Panc1 (cell line): ENCODE results near the gene RELL1. TPM values are rescaled to one million over a fixed set of nuclear protein-coding genes. Genes with fewer than 3 reads are reported as not detected.

Experiments
- ATAC-seq: fragments of 200-7000 bp; cut with Tn5 transposase; 2 replicates; pipeline ENCODE4 v1.9.1; 2020; ENCODE audit warnings: mild to moderate bottlenecking, moderate library complexity
- BruUV-seq: library from RNA; stranded (reverse); fragments of 400-500 nt; replicated peaks from 2 replicates; lab custom pipeline; 2021; lab: Mats Ljungman, UMichigan
- CTCF ChIA-PET: fragments of 300-600 bp; sonication (Branson Sonifier 250); formaldehyde crosslinking; loops from one replicate; lab custom pipeline; 2022; ENCODE audit warnings: antibody characterized with exemption; lab: Charles Lee
- POLR2A ChIA-PET: fragments of 300-600 bp; sonication (Branson Sonifier 250); formaldehyde crosslinking; loops from one replicate; lab custom pipeline; 2022; ENCODE audit warnings: antibody characterized with exemption; lab: Charles Lee
- DNase-seq: peaks from one replicate; pipeline ENCODE4 v3.0.0-alpha.2; 2010; ENCODE audit warnings: low read depth, low spot score
- H3K27ac ChIP-seq: 2 replicates; pipeline ENCODE4 v1.5.1; 2011; ENCODE audit warnings: mild to moderate bottlenecking, low read length, inconsistent platforms
- H3K27me3 ChIP-seq: fragments of 200-500 bp; sonication (Bioruptor generic); 2 replicates; pipeline ENCODE4 v1.6.0; 2014; ENCODE audit warnings: low read length, inconsistent platforms; ENCODE audit not compliant: control insufficient read depth, insufficient read depth
- H3K36me3 ChIP-seq: fragments of 200-500 bp; sonication (Bioruptor generic); 2 replicates; pipeline ENCODE4 v1.5.1; 2014; ENCODE audit warnings: inconsistent platforms, mild to moderate bottlenecking, low read length, moderate library complexity; ENCODE audit not compliant: control insufficient read depth, insufficient read depth
- H3K4me1 ChIP-seq: 2 replicates; pipeline ENCODE4 v1.5.1; 2011; ENCODE audit warnings: inconsistent platforms, mild to moderate bottlenecking, low read length, moderate library complexity; ENCODE audit not compliant: control insufficient read depth, insufficient read depth
- H3K4me3 ChIP-seq, 2 experiments: 2 replicates each; pipeline ENCODE4 v1.5.1; 2011 to 2012; ENCODE audit warnings: low read depth in 2 of 2, low read length in 2 of 2, mild to moderate bottlenecking in 2 of 2, inconsistent platforms in 1 of 2, moderate library complexity in 1 of 2
- H3K9me3 ChIP-seq: fragments of 200-500 bp; sonication (Bioruptor generic); 2 replicates; pipeline ENCODE4 v1.5.1; 2014; ENCODE audit warnings: low read depth, mild to moderate bottlenecking, inconsistent platforms, low read length, moderate library complexity; ENCODE audit not compliant: control insufficient read depth, insufficient read depth
- POLR2AphosphoS5 ChIP-seq: IDR thresholded peaks from 2 replicates; pipeline ENCODE4 v1.6.1; 2012; ENCODE audit warnings: mild to moderate bottlenecking, low read depth, low read length, moderate library complexity
- SIN3A ChIP-seq: IDR thresholded peaks from 2 replicates; pipeline ENCODE4 v1.6.1; 2012; ENCODE audit warnings: low read depth, mild to moderate bottlenecking, low read length, moderate library complexity, borderline replicate concordance; ENCODE audit not compliant: insufficient read depth
- TCF7L2 ChIP-seq: IDR thresholded peaks from 2 replicates; pipeline ENCODE4 v1.6.1; 2011; ENCODE audit warnings: mild to moderate bottlenecking, low read depth, low read length, inconsistent platforms
- in situ Hi-C: cut with HindIII; loops from 2 replicates; pipeline ENCODE4 v1.10.0; 2016; ENCODE audit warnings: low sequenced_read_pairs, low pct_unique_long_range_greater_than_20kb
- intact Hi-C: fragments of 100-400 bp; cut with micrococcal nuclease; formaldehyde crosslinking; loops from one replicate; pipeline ENCODE4 v1.10.0; 2022; ENCODE audit not compliant: unreplicated experiment
- total RNA-seq: library from RNA; stranded (reverse); gene quantifications from one replicate; pipeline ENCODE4 v1.2.1, GENCODE V29; 2021; ENCODE audit not compliant: unreplicated experiment
- TF ChIP-seq, protein P1 (sequence below): fragments of 450-650 bp; IDR thresholded peaks from 2 replicates; pipeline ENCODE4 v1.5.1; 2017; ENCODE audit warnings: mild to moderate bottlenecking
- TF ChIP-seq, protein P2 (sequence below), 2 experiments: IDR thresholded peaks; 2 replicates each; pipeline ENCODE4 v1.6.1; 2011 to 2012; ENCODE audit warnings: low read depth in 2 of 2, control low read depth in 1 of 2, low read length in 1 of 2, mild to moderate bottlenecking in 1 of 2, moderate library complexity in 1 of 2; ENCODE audit not compliant: insufficient read depth in 1 of 2

The RELL1 gene
- total RNA-seq, 1 experiment from 2014 or later = 29.1 TPM

DNA sequence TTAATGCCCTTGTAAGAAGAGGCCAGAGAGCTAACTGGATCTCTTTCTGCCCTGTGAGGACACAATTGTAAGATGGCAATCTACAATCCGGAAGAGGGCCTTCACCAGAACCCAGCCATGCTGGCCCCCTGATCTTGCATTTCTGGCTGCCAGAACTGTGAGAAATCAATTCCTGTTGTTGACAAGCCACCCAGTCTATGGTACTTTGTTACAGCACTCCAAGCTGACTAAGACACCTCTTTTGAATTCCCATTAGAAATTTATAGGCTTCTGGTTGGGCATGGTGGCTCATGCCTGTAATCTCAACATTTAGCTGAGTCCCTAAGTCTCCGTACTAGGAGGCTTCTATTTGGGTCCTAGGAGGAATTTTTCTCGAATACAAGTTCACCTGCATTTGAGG is 48.8 kb upstream of the RELL1 start:
- Histone ChIP-seq H3K27ac (no peak overlapping the region), H3K4me3 (no peak overlapping the region), H3K27me3 (no peaks in the 10 kb centered on the region), H3K9me3 (no peaks in the 10 kb centered on the region), H3K36me3 (no peaks in the 10 kb centered on the region), H3K4me1 (no peaks in the 10 kb centered on the region)
- TF ChIP-seq SIN3A (no peak), POLR2AphosphoS5 (no peak), TCF7L2 (no peak)
- TF ChIP-seq, protein P1, sequence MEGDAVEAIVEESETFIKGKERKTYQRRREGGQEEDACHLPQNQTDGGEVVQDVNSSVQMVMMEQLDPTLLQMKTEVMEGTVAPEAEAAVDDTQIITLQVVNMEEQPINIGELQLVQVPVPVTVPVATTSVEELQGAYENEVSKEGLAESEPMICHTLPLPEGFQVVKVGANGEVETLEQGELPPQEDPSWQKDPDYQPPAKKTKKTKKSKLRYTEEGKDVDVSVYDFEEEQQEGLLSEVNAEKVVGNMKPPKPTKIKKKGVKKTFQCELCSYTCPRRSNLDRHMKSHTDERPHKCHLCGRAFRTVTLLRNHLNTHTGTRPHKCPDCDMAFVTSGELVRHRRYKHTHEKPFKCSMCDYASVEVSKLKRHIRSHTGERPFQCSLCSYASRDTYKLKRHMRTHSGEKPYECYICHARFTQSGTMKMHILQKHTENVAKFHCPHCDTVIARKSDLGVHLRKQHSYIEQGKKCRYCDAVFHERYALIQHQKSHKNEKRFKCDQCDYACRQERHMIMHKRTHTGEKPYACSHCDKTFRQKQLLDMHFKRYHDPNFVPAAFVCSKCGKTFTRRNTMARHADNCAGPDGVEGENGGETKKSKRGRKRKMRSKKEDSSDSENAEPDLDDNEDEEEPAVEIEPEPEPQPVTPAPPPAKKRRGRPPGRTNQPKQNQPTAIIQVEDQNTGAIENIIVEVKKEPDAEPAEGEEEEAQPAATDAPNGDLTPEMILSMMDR = no peak
- TF ChIP-seq, protein P2, sequence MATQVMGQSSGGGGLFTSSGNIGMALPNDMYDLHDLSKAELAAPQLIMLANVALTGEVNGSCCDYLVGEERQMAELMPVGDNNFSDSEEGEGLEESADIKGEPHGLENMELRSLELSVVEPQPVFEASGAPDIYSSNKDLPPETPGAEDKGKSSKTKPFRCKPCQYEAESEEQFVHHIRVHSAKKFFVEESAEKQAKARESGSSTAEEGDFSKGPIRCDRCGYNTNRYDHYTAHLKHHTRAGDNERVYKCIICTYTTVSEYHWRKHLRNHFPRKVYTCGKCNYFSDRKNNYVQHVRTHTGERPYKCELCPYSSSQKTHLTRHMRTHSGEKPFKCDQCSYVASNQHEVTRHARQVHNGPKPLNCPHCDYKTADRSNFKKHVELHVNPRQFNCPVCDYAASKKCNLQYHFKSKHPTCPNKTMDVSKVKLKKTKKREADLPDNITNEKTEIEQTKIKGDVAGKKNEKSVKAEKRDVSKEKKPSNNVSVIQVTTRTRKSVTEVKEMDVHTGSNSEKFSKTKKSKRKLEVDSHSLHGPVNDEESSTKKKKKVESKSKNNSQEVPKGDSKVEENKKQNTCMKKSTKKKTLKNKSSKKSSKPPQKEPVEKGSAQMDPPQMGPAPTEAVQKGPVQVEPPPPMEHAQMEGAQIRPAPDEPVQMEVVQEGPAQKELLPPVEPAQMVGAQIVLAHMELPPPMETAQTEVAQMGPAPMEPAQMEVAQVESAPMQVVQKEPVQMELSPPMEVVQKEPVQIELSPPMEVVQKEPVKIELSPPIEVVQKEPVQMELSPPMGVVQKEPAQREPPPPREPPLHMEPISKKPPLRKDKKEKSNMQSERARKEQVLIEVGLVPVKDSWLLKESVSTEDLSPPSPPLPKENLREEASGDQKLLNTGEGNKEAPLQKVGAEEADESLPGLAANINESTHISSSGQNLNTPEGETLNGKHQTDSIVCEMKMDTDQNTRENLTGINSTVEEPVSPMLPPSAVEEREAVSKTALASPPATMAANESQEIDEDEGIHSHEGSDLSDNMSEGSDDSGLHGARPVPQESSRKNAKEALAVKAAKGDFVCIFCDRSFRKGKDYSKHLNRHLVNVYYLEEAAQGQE (IDR thresholded peaks at IDR 0.05; ENCODE audit: insufficient read depth in 1 of 2, low read depth in 2 of 2, low read length in 1 of 2) = no peak
- ChIA-PET CTCF (no interaction called here), POLR2A (no interaction called here)
- DNase-seq (no peak), ATAC-seq (no peak)
- intact Hi-C loops (no loop called here), in situ Hi-C loops (no loop called here)
- BruUV-seq = no TSS peak

DNA sequence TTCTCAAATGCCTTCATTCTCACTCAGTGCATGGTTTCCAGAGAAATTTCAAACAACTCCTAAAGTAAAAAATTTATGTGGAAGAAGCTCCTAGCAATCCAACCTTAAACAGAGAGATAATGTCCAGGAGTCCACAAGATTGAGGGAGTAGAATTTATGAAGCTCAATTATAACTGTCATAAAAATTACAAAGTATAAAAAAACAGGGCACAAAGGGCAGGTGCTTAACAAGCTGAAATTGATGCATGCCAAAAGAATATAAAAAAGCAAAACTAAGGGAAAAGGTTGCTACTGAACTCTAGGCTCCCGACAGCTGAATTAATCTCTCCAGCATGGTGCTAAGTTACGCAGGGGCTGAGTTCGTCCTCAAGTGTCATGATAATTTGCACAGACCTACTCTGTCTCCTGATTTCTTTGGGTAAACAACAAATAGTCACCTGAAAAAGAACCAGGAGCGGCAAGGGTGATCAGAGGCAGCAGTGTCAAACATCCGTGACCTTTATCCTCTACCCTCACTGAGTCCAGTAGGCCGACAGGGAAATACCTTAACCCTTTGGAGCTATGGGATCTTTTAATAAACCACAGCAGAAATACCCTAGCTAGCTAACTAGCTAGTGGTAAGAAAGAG is 47.2 kb upstream of the RELL1 start:
- CTCF ChIA-PET = no interaction called here
- no peak overlapping the region for H3K27ac ChIP-seq
- DNase-seq (no peak), ATAC-seq (no peak)
- BruUV-seq = no TSS peak
- POLR2A ChIA-PET = no interaction called here
- no peak overlapping the region for H3K4me3 ChIP-seq
- H3K27me3 ChIP-seq = no peaks in the 10 kb centered on the region
- intact Hi-C loops = no loop called here
- in situ Hi-C loops = no loop called here
- no peaks in the 10 kb centered on the region for H3K36me3 ChIP-seq
- H3K4me1 ChIP-seq = no peaks in the 10 kb centered on the region
- H3K9me3 ChIP-seq = no peaks in the 10 kb centered on the region
- TF ChIP-seq, protein P2 (IDR thresholded peaks at IDR 0.05; ENCODE audit: insufficient read depth in 1 of 2, low read depth in 2 of 2, low read length in 1 of 2) = no peak
- TF ChIP-seq POLR2AphosphoS5 (no peak), SIN3A (no peak), TCF7L2 (no peak)
- TF ChIP-seq, protein P1 = no peak
